H9 (cell line): ENCODE results near the gene IFT25. TPM values are rescaled to one million over a fixed set of nuclear protein-coding genes. Genes with fewer than 3 reads are reported as not detected.

Experiments
- DNase-seq: peaks from one replicate; pipeline ENCODE4 v3.0.0-alpha.2; 2017
- H2AFZ ChIP-seq: one replicate; pipeline ENCODE4 v1.6.1; 2013; ENCODE audit warnings: mild to moderate bottlenecking, low read length, control low read depth, moderate library complexity
- H2AK5ac ChIP-seq: 2 replicates; pipeline ENCODE4 v1.6.1; 2013; ENCODE audit warnings: low read length, control low read depth, mixed read lengths; ENCODE audit not compliant: insufficient read length
- H2BK120ac ChIP-seq: one replicate; pipeline ENCODE4 v1.6.1; 2013; ENCODE audit warnings: low read depth, mild to moderate bottlenecking, low read length, control low read depth, inconsistent platforms; ENCODE audit not compliant: poor library complexity, severe bottlenecking
- H2BK12ac ChIP-seq: 2 replicates; pipeline ENCODE4 v1.6.1; 2013; ENCODE audit warnings: low read length, control low read depth, mixed read lengths, low read depth; ENCODE audit not compliant: insufficient read length
- H2BK15ac ChIP-seq: 2 replicates; pipeline ENCODE4 v1.6.1; 2013; ENCODE audit warnings: low read depth, low read length, control low read depth
- H2BK20ac ChIP-seq: one replicate; pipeline ENCODE4 v1.6.1; 2013; ENCODE audit warnings: low read depth, mild to moderate bottlenecking, low read length, control low read depth, inconsistent platforms; ENCODE audit not compliant: poor library complexity, severe bottlenecking
- H2BK5ac ChIP-seq: 2 replicates; pipeline ENCODE4 v1.6.1; 2013; ENCODE audit warnings: low read length, control low read depth, mixed read lengths; ENCODE audit not compliant: insufficient read length
- H3K14ac ChIP-seq: 2 replicates; pipeline ENCODE4 v1.6.1; 2013; ENCODE audit warnings: low read length, control low read depth; ENCODE audit not compliant: insufficient read depth
- H3K18ac ChIP-seq: 2 replicates; pipeline ENCODE4 v1.6.1; 2013; ENCODE audit warnings: low read depth, mild to moderate bottlenecking, mixed read lengths, low read length, control low read depth; ENCODE audit not compliant: insufficient read length
- H3K23ac ChIP-seq: 2 replicates; pipeline ENCODE4 v1.6.1; 2013; ENCODE audit warnings: low read length, control low read depth, mixed read lengths, low read depth; ENCODE audit not compliant: insufficient read length
- H3K23me2 ChIP-seq: 2 replicates; pipeline ENCODE4 v1.6.1; 2013; ENCODE audit warnings: low read depth, mild to moderate bottlenecking, mixed read lengths, low read length, control low read depth; ENCODE audit not compliant: insufficient read length, poor library complexity, severe bottlenecking
- H3K27ac ChIP-seq: 2 replicates; pipeline ENCODE4 v1.5.1; 2013; ENCODE audit warnings: low read length, control low read depth, mixed read lengths, low read depth; ENCODE audit not compliant: insufficient read length
- H3K27me3 ChIP-seq: 2 replicates; pipeline ENCODE4 v1.6.1; 2013; ENCODE audit warnings: low read length, control low read depth, inconsistent platforms; ENCODE audit not compliant: insufficient read depth
- H3K4ac ChIP-seq: 2 replicates; pipeline ENCODE4 v1.6.1; 2013; ENCODE audit warnings: low read depth, mild to moderate bottlenecking, control low read depth, inconsistent platforms, low read length, moderate library complexity
- H3K4me1 ChIP-seq: 2 replicates; pipeline ENCODE4 v1.6.1; 2013; ENCODE audit warnings: low read length, control low read depth, inconsistent platforms; ENCODE audit not compliant: insufficient read depth
- H3K4me2 ChIP-seq: 2 replicates; pipeline ENCODE4 v1.6.1; 2013; ENCODE audit warnings: low read length, control low read depth, mixed read lengths; ENCODE audit not compliant: insufficient read length, insufficient read depth
- H3K56ac ChIP-seq: 2 replicates; pipeline ENCODE4 v1.6.1; 2013; ENCODE audit warnings: low read depth, mild to moderate bottlenecking, mixed read lengths, low read length, control low read depth; ENCODE audit not compliant: insufficient read length
- H3K79me1 ChIP-seq: 2 replicates; pipeline ENCODE4 v1.6.1; 2013; ENCODE audit warnings: low read depth, mild to moderate bottlenecking, moderate library complexity, low read length, control low read depth, inconsistent platforms; ENCODE audit not compliant: insufficient read depth, poor library complexity, severe bottlenecking
- H3K79me2 ChIP-seq: 2 replicates; pipeline ENCODE4 v1.6.1; 2013; ENCODE audit warnings: low read length, control low read depth, inconsistent platforms; ENCODE audit not compliant: insufficient read depth
- H3K9ac ChIP-seq: 2 replicates; pipeline ENCODE4 v1.6.1; 2013; ENCODE audit warnings: low read length, control low read depth, mixed read lengths; ENCODE audit not compliant: insufficient read length; ENCODE audit errors: extremely low read depth
- H3K9me3 ChIP-seq: one replicate; pipeline ENCODE4 v1.6.1; 2013; ENCODE audit warnings: low read depth, low read length, inconsistent platforms; ENCODE audit not compliant: control insufficient read depth
- H3T11ph ChIP-seq: one replicate; pipeline ENCODE4 v1.6.1; 2013; ENCODE audit warnings: mild to moderate bottlenecking, low read length, control low read depth, inconsistent platforms
- H4K20me1 ChIP-seq: one replicate; pipeline ENCODE4 v1.6.1; 2013; ENCODE audit not compliant: control insufficient read depth, insufficient read length, insufficient read depth
- H4K5ac ChIP-seq: 2 replicates; pipeline ENCODE4 v1.6.1; 2013; ENCODE audit warnings: low read depth, mild to moderate bottlenecking, mixed read lengths, low read length, control low read depth; ENCODE audit not compliant: insufficient read length
- H4K8ac ChIP-seq: replicated peaks from 2 replicates; pipeline ENCODE4 v1.6.1; 2013; ENCODE audit warnings: low read length, control low read depth, mixed read lengths, low read depth; ENCODE audit not compliant: insufficient read length
- H4K91ac ChIP-seq: 2 replicates; pipeline ENCODE4 v1.6.1; 2013; ENCODE audit warnings: low read depth, mild to moderate bottlenecking, moderate library complexity, mixed read lengths, low read length, control low read depth; ENCODE audit not compliant: insufficient read length
- H3K27ac Mint-ChIP-seq, 3 experiments: 2 replicates in 2 of 3; 3 replicates in 1 of 3; pipeline ENCODE4 v1.8.0; 2020 to 2021; ENCODE audit warnings: mixed read lengths in 3 of 3, mild to moderate bottlenecking in 1 of 3, moderate library complexity in 1 of 3
- H3K27me3 Mint-ChIP-seq: 2 replicates; pipeline ENCODE4 v1.8.0; 2021; ENCODE audit warnings: low read depth, mild to moderate bottlenecking, moderate library complexity, mixed read lengths
- H3K36me3 Mint-ChIP-seq, 3 experiments: 2 replicates in 2 of 3; 3 replicates in 1 of 3; pipeline ENCODE4 v1.8.0; 2020 to 2021; ENCODE audit warnings: low read depth in 3 of 3, mixed read lengths in 3 of 3; ENCODE audit not compliant: insufficient read depth in 1 of 3
- H3K4me1 Mint-ChIP-seq, 2 experiments: 2 replicates each; pipeline ENCODE4 v1.8.0; 2020; ENCODE audit warnings: mixed read lengths in 2 of 2
- H3K4me3 Mint-ChIP-seq, 2 experiments: 2 replicates in 1 of 2; 3 replicates in 1 of 2; pipeline ENCODE4 v1.8.0; 2020 to 2021; ENCODE audit warnings: mild to moderate bottlenecking in 2 of 2, mixed read lengths in 2 of 2, moderate library complexity in 1 of 2
- H3K9me3 Mint-ChIP-seq, 2 experiments: 2 replicates in 1 of 2; 3 replicates in 1 of 2; pipeline ENCODE4 v1.8.0; 2020; ENCODE audit warnings: mild to moderate bottlenecking in 2 of 2, mixed read lengths in 2 of 2, moderate library complexity in 1 of 2
- WGBS: extraction: QIAGEN DNeasy Blood & Tissue Kit; methylation state at CpG from one replicate; pipeline ENCODE4 v1.1.7; 2013; ENCODE audit warnings: missing lambda C conversion rate, low lambda C conversion rate, mixed read lengths; ENCODE audit not compliant: insufficient read length; ENCODE audit errors: extremely low coverage; 5-methylcytosine and 5-hydroxymethylcytosine counted together
- total RNA-seq: library from RNA; stranded (reverse); gene quantifications from 2 replicates; pipeline ENCODE4 v1.2.1, GENCODE V29; 2021
- TF ChIP-seq, protein P1 (sequence below): fragments of 200-600 bp; sonication (generic); conservative IDR thresholded peaks from 3 replicates; pipeline ENCODE4 v1.8.0; 2021; ENCODE audit warnings: antibody characterized with exemption, mild to moderate bottlenecking

The IFT25 gene
- total RNA-seq, 1 experiment from 2014 or later: 36.8 TPM

GRCh38 chr1:53896635-53897229 is 48.8 kb downstream of the IFT25 start:
- Histone ChIP-seq H2BK5ac (no peak overlapping the region), H3T11ph (no peak overlapping the region), H2AFZ (no peak overlapping the region), H2BK20ac (no peak overlapping the region), H3K4me1 (no peaks in the 10 kb centered on the region), H3K79me2 (no peaks in the 10 kb centered on the region), H4K5ac (no peak overlapping the region), H4K8ac (no peak overlapping the region), H2BK15ac (no peak overlapping the region), H3K9ac (no peak overlapping the region), H3K18ac (no peak overlapping the region), H4K91ac (no peak overlapping the region), H3K9me3 (no peaks in the 10 kb centered on the region), H3K56ac (no peak overlapping the region), H3K23me2 (no peaks in the 10 kb centered on the region), H2BK120ac (no peak overlapping the region), H3K27ac (no peak overlapping the region), H3K79me1 (no peaks in the 10 kb centered on the region), H3K4ac (no peak overlapping the region), H3K14ac (no peak overlapping the region), H3K23ac (no peak overlapping the region), H4K20me1 (no peaks in the 10 kb centered on the region), H3K27me3 (no peaks in the 10 kb centered on the region), H2AK5ac (no peak overlapping the region), H3K4me2 (no peak overlapping the region), H2BK12ac (no peak overlapping the region)
- no peaks in the 10 kb centered on the region for H3K36me3 Mint-ChIP-seq
- no peaks in the 10 kb centered on the region for H3K9me3 Mint-ChIP-seq
- peaks cover 10% of the 10 kb centered on the region for H3K27me3 Mint-ChIP-seq
- no peak for DNase-seq
- H3K4me1 Mint-ChIP-seq: peaks cover 3 to 5% of the 10 kb centered on the region in 2 experiments
- WGBS: no CpG with 5 or more reads among the region's 2 CpGs
- TF ChIP-seq, protein P1, sequence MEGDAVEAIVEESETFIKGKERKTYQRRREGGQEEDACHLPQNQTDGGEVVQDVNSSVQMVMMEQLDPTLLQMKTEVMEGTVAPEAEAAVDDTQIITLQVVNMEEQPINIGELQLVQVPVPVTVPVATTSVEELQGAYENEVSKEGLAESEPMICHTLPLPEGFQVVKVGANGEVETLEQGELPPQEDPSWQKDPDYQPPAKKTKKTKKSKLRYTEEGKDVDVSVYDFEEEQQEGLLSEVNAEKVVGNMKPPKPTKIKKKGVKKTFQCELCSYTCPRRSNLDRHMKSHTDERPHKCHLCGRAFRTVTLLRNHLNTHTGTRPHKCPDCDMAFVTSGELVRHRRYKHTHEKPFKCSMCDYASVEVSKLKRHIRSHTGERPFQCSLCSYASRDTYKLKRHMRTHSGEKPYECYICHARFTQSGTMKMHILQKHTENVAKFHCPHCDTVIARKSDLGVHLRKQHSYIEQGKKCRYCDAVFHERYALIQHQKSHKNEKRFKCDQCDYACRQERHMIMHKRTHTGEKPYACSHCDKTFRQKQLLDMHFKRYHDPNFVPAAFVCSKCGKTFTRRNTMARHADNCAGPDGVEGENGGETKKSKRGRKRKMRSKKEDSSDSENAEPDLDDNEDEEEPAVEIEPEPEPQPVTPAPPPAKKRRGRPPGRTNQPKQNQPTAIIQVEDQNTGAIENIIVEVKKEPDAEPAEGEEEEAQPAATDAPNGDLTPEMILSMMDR: no peak
- no peak overlapping the region for H3K4me3 Mint-ChIP-seq
- no peak overlapping the region for H3K27ac Mint-ChIP-seq
